ENCODE results near the gene PCBP2. TPM values are rescaled to one million over a fixed set of nuclear protein-coding genes. Genes with fewer than 3 reads are reported as not detected.

PCBP2 gene
- total and polyA plus RNA-seq, 10 donors = 449 to 779 (median 631) TPM

DNA sequence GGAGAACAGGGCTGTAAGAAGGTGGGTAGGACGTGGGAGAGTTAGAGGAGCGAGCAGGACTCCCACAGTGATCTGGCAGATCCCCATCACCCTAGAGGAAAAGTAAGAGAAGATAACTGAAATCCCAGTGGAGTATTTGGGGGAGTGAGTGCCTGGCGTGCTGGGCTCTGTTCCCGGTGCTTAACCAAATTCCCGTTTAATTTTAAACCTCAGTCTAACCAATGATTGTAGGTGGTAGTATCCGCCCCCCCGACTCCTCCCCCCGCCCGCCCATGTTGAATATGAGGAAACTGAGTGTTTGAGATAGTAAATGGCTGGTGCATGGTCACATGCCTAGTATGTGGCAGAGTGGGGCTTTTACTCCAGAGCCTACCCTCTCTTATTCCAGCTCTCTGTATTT lies 50.4 kb downstream of the PCBP2 start:
- Histone ChIP-seq H3K4me1 (peaks cover 7 to 56% (median 42%) of the 10 kb centered on the region in 6 donors), H3K27ac (peak overlapping the region in 5 of 8 donors; percentile 92 to 98 (median 96)), H3K4me3 (peak overlapping the region in 5 of 8 donors; percentile 55 to 87 (median 64)), H3K27me3 (replicated peaks in 1 of 7) (no peaks in the 10 kb centered on the region), H3K36me3 (peaks cover 0 to 46% (median 27%) of the 10 kb centered on the region in 6 donors), H3K9me3 (no peaks in the 10 kb centered on the region)
- intact Hi-C loops (cut with DNase I; ENCODE audit: low total_unique reads) = loop anchor here (10.0 kb wide), 1 partner anchor 48 kb away; the partner anchor contains the start of gene PCBP2
- TF ChIP-seq POLR2A (IDR thresholded peaks at IDR 0.05) (no peak), POLR2AphosphoS5 (IDR thresholded peaks at IDR 0.05) (no peak)
- TF ChIP-seq, protein P1, sequence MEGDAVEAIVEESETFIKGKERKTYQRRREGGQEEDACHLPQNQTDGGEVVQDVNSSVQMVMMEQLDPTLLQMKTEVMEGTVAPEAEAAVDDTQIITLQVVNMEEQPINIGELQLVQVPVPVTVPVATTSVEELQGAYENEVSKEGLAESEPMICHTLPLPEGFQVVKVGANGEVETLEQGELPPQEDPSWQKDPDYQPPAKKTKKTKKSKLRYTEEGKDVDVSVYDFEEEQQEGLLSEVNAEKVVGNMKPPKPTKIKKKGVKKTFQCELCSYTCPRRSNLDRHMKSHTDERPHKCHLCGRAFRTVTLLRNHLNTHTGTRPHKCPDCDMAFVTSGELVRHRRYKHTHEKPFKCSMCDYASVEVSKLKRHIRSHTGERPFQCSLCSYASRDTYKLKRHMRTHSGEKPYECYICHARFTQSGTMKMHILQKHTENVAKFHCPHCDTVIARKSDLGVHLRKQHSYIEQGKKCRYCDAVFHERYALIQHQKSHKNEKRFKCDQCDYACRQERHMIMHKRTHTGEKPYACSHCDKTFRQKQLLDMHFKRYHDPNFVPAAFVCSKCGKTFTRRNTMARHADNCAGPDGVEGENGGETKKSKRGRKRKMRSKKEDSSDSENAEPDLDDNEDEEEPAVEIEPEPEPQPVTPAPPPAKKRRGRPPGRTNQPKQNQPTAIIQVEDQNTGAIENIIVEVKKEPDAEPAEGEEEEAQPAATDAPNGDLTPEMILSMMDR (IDR thresholded peaks at IDR 0.05 in 8 of 11, conservative IDR thresholded peaks at IDR 0.05 in 3 of 11) = no peak
- DNase-seq = no peak
- 70 to 86% (median 74%) methylated on average over 9 of the region's 9 CpGs for WGBS, 5 donors

DNA sequence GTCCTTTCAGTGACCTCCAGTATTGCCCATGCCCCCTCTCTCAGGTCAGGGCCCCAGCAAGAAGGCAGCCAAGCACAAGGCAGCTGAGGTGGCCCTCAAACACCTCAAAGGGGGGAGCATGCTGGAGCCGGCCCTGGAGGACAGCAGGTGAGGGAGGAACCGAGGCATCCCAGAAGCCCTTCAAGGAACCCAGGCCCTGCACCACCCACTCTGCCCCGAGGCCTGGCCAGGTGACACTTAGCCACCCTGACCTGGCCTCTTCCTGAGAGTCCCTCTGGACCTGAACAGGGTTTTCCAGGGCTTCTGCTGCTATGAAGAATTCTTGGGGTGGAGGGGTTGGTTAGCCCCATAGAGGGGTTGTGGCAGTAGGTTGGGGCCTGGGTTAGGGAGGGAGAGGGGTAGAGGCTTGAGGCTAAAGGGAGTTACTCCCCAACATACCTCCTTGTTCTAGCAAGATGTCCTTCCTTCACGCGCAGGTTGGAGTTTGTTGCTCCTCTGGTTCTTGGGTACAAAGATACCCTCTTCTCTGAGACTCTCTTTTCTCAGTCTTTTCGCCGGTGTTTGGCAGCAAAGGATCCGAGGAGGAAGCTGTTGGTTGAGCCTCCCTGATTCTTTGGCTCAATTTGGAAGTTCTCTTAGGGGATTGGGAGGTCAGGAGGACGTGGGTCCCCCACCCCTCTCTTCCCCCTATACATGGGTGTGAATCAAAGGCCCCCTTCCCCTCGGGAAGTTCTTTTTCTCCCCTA lies 51.3 kb downstream of the PCBP2 start:
- no peak overlapping the region for H3K4me3 ChIP-seq
- DNase-seq = no peak
- peaks cover 7 to 51% (median 40%) of the 10 kb centered on the region in 6 donors for H3K4me1 ChIP-seq
- no peaks in the 10 kb centered on the region for H3K27me3 ChIP-seq (replicated peaks in 1 of 7)
- H3K9me3 ChIP-seq = no peaks in the 10 kb centered on the region
- peaks cover 0 to 51% (median 30%) of the 10 kb centered on the region in 6 donors for H3K36me3 ChIP-seq
- H3K27ac ChIP-seq = peak overlapping the region in 5 of 8 donors; percentile 92 to 98 (median 96)
- TF ChIP-seq POLR2A (IDR thresholded peaks at IDR 0.05) (no peak), POLR2AphosphoS5 (IDR thresholded peaks at IDR 0.05) (no peak)
- TF ChIP-seq, protein P1 (IDR thresholded peaks at IDR 0.05 in 8 of 11, conservative IDR thresholded peaks at IDR 0.05 in 3 of 11) = no peak
- intact Hi-C loops (cut with DNase I; ENCODE audit: low total_unique reads) = loop anchor here (10.0 kb wide), 1 partner anchor 48 kb away; the partner anchor contains the start of gene PCBP2
- 76 to 91% (median 83%) methylated on average over 9 to 10 of the region's 10 CpGs for WGBS, 5 donors

DNA sequence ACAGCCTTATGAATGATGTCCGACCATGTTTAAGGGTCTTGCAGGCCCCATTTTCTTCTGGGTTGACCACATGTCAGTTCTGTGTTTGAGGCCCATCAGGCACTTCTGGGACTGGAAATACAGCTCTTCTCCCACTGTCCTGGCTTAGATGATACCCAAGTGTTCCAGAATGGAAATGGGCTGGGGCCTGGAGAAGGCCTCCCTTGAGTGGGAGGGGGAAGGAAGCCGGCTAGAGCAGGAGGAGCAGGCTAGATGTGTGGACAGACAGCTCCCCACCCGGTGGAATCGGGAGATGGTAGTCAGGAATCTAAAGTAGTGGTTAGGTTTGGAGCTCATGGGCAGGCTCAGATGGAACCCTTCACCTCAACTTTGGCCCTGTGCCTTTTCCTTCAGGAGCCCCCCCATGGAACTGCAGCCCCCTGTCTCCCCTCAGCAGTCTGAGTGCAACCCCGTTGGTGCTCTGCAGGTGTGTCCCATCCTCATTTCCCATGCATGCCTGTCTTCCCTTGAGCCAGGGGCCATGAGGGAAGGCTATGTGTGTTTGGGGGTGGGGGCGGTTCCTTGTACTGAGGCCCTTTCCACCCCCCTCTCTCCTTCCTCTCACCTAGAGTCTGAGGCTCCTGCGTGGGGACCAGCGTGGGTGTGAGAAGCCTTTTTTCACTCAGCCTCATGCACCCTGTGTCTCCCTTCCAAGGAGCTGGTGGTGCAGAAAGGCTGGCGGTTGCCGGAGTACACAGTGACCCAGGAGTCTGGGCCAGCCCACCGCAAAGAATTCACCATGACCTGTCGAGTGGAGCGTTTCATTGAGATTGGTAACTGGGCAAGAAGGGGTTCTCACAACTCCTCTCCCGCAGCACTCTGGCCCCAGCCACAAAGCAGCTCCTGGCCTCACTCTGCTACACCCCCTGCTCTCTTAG lies 52.4 kb downstream of the PCBP2 start:
- H3K27ac ChIP-seq = no peak overlapping the region
- peaks cover 13 to 51% (median 41%) of the 10 kb centered on the region in 6 donors for H3K4me1 ChIP-seq
- H3K9me3 ChIP-seq = no peaks in the 10 kb centered on the region
- no peak overlapping the region for H3K4me3 ChIP-seq
- TF ChIP-seq POLR2A (IDR thresholded peaks at IDR 0.05) (no peak), POLR2AphosphoS5 (IDR thresholded peaks at IDR 0.05) (no peak)
- TF ChIP-seq, protein P1 (IDR thresholded peaks at IDR 0.05 in 8 of 11, conservative IDR thresholded peaks at IDR 0.05 in 3 of 11) = no peak
- no peak for DNase-seq
- no peaks in the 10 kb centered on the region for H3K27me3 ChIP-seq (replicated peaks in 1 of 7)
- peaks cover 0 to 51% (median 30%) of the 10 kb centered on the region in 6 donors for H3K36me3 ChIP-seq
- 82 to 92% (median 89%) methylated on average over 10 to 14 of the region's 14 CpGs for WGBS, 5 donors
- intact Hi-C loops (cut with DNase I; ENCODE audit: low total_unique reads) = loop anchor here (10.0 kb wide), 1 partner anchor 49 kb away; the partner anchor contains the start of gene PCBP2

Measured in spleen (tissue), 11 donors.